Activated T-cell treated with anti-CD3 and anti-CD28 coated beads, Interleukin-2, amount 50 U/mL, for 72 hours (primary cell): Measurements from ENCODE around the gene TMC5. TPM values are rescaled to one million over a fixed set of nuclear protein-coding genes. Genes with fewer than 3 reads are reported as not detected.

Experiments used
- ATAC-seq, 2 donors: fragments of 150-1000 bp; cut with Tn5 transposase; replicated peaks in 1 of 2; 2 replicates each; pipeline ENCODE4 v1.10.0; 2021; ENCODE audit warnings: moderate library complexity in 2 of 2, mild to moderate bottlenecking in 1 of 2
- DNase-seq, 2 donors: peaks; one replicate each; pipeline ENCODE4 v3.0.0; 2021 to 2022; ENCODE audit warnings: mixed read lengths in 1 of 2
- H3K27ac Mint-ChIP-seq: one replicate; pipeline ENCODE4 v1.8.0; 2022; ENCODE audit warnings: mild to moderate bottlenecking, moderate library complexity, mixed read lengths
- H3K27me3 Mint-ChIP-seq: one replicate; pipeline ENCODE4 v1.8.0; 2022; ENCODE audit warnings: low read depth, mixed read lengths
- H3K36me3 Mint-ChIP-seq, 2 donors: one replicate each; pipeline ENCODE4 v1.8.0; 2022; ENCODE audit warnings: mixed read lengths in 2 of 2, mild to moderate bottlenecking in 1 of 2; ENCODE audit not compliant: insufficient read depth in 2 of 2
- H3K4me1 Mint-ChIP-seq: one replicate; pipeline ENCODE4 v1.8.0; 2022; ENCODE audit warnings: low read depth, mixed read lengths
- H3K4me3 Mint-ChIP-seq, 2 donors: one replicate each; pipeline ENCODE4 v1.8.0; 2022; ENCODE audit warnings: mild to moderate bottlenecking in 2 of 2, mixed read lengths in 2 of 2, moderate library complexity in 2 of 2
- H3K9me3 Mint-ChIP-seq, 2 donors: one replicate each; pipeline ENCODE4 v1.8.0; 2022; ENCODE audit warnings: mixed read lengths in 2 of 2
- total RNA-seq, 2 donors: library from RNA; stranded (reverse); gene quantifications; one replicate each; pipeline ENCODE4 v1.2.3, GENCODE V29; 2022

Gene TMC5
- total RNA-seq, 2 donors from 2014 or later: not detected

DNA sequence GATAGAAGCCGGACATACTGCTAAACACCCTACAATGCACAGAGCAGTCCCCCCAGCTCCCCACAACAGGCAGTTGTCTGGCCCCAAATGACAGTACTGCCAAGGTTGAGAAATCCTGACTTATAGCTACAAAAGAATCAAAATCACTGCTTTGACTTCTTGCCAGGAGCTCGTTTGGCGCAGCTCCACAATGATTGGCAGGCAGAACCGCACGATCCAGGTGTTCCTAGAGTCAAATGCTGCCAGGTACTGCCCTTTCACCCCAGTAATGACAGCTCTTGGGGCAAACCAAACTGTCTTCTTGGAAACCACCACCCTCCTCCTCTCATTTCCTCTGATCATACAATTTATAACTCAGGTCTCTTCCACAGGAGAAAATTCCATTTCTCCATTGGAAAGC lies 2.2 kb upstream of the TMC5 start:
- Mint-ChIP-seq H3K4me1 (peaks cover under 1% of the 10 kb centered on the region), H3K36me3 (peaks cover 0 to 1% of the 10 kb centered on the region in 2 donors), H3K27me3 (peaks cover 30% of the 10 kb centered on the region), H3K4me3 (no peak overlapping the region), H3K27ac (no peak overlapping the region), H3K9me3 (no peaks in the 10 kb centered on the region)
- ATAC-seq (no peak), DNase-seq (no peak)

DNA sequence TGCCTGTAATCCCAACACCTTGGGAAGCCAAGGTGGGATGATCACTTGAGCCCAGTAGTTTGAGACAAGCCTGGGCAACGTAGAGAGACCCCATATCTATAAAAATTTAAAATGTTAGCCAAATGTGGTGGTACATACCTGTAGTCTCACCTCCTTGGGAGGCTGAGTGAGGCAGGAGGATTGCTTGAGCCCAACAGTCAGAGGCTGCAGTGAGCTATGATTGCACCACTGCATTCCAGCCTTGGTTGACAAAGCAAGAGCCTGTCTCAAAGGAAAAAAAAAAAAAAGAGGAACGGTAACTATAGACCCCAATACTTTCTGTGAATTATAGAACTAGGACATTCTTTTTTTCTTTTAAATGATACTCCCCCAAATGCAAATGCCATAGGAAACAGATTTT lies 1.8 kb upstream of the TMC5 start:
- no peak overlapping the region for H3K4me3 Mint-ChIP-seq
- H3K4me1 Mint-ChIP-seq: no peaks in the 10 kb centered on the region
- peaks cover 0 to 1% of the 10 kb centered on the region in 2 donors for H3K36me3 Mint-ChIP-seq
- H3K27me3 Mint-ChIP-seq: peaks cover 28% of the 10 kb centered on the region
- DNase-seq (no peak), ATAC-seq (no peak)
- H3K27ac Mint-ChIP-seq: no peak overlapping the region
- peaks cover 0 to 2% of the 10 kb centered on the region in 2 donors for H3K9me3 Mint-ChIP-seq

GRCh38 chr16:19418200-19418599 lies 517 bp downstream of the TMC5 start:
- no peak overlapping the region for H3K27ac Mint-ChIP-seq
- peaks cover 3 to 4% of the 10 kb centered on the region in 2 donors for H3K36me3 Mint-ChIP-seq

GRCh38 chr16:19419698-19420075 lies 2.0 kb downstream of the TMC5 start:
- ATAC-seq: no peak
- H3K4me1 Mint-ChIP-seq: no peaks in the 10 kb centered on the region
- peaks cover 5 to 7% of the 10 kb centered on the region in 2 donors for H3K9me3 Mint-ChIP-seq
- no peak overlapping the region for H3K4me3 Mint-ChIP-seq
- DNase-seq: no peak
- H3K27me3 Mint-ChIP-seq: peaks cover 17% of the 10 kb centered on the region
- no peak overlapping the region for H3K27ac Mint-ChIP-seq
- peaks cover 3 to 4% of the 10 kb centered on the region in 2 donors for H3K36me3 Mint-ChIP-seq

More at GRCh38 chr16:19418200-19418599, 517 bp downstream of the TMC5 start:
- no peak for ATAC-seq
- Mint-ChIP-seq H3K4me1 (no peaks in the 10 kb centered on the region), H3K9me3 (peaks cover 5 to 7% of the 10 kb centered on the region in 2 donors), H3K4me3 (no peak overlapping the region), H3K27me3 (peaks cover 17% of the 10 kb centered on the region)
- DNase-seq: no peak

DNA sequence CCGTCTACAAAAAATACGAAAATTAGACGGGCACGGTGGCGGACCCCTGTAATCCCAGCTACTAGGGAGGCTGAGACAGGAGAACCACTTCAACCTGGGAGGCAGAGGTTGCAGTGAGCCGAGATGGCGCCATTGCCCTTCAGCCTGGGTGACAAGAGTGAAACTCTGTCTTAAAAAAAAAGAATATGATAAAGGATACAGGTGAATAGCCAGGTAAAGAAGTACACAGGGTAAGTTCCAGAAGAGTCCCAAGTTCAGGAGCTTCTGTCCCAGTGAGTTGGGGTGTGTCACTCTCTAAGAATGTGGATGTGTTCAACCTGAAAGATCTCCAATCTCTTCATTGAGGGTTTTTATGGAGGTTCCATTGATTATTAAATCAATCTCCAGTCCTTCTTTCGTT lies 6.8 kb downstream of the TMC5 start:
- Mint-ChIP-seq H3K9me3 (peaks cover 5 to 7% of the 10 kb centered on the region in 2 donors), H3K4me1 (no peaks in the 10 kb centered on the region), H3K27ac (no peak overlapping the region), H3K27me3 (peaks cover 15% of the 10 kb centered on the region), H3K4me3 (no peak overlapping the region), H3K36me3 (peaks cover 3 to 4% of the 10 kb centered on the region in 2 donors)
- ATAC-seq: no peak
- no peak for DNase-seq

- DNase-seq (no peak), ATAC-seq (no peak)
- Mint-ChIP-seq H3K27me3 (peaks cover 11% of the 10 kb centered on the region), H3K4me3 (no peak overlapping the region), H3K36me3 (no peaks in the 10 kb centered on the region), H3K4me1 (no peaks in the 10 kb centered on the region), H3K27ac (no peak overlapping the region), H3K9me3 (no peaks in the 10 kb centered on the region)
These were observed 12.7 kb downstream of the TMC5 start for GRCh38 chr16:19430345-19430744.

DNA sequence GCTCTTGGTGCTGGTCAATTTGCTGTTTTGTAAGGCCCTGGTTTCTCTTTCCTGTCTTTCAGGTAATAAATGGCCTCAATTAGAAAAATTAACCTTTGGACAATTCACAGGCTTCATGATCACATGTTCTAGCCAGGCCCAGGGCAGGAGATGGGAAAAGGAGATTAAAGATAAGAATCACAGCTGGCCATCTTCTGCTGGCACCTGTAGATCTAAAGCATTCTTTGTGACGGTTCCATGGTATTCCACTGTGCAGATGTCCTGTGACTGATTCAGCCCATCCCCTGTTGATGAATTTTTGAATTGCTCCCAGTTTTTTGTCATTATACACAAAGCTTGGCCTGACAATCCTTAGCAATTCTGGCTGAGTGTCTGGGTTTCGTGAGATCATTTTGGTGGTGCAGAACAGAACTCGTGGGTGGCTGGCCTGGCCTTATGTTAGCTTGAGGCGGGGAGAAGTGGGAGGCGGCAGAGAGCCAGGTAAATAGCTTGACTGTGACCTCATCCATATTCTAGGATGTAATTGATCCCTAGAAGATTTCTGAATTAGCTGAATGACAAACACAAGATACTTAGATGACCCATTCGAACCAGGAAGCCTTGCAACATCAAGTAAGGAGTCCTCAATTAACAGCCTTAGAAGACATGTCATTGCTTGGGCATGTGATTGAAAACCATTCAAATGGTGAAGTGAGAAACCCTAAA lies 14.1 kb downstream of the TMC5 start:
- Mint-ChIP-seq H3K4me3 (no peak overlapping the region), H3K9me3 (no peaks in the 10 kb centered on the region), H3K27me3 (peaks cover 6% of the 10 kb centered on the region)

DNA sequence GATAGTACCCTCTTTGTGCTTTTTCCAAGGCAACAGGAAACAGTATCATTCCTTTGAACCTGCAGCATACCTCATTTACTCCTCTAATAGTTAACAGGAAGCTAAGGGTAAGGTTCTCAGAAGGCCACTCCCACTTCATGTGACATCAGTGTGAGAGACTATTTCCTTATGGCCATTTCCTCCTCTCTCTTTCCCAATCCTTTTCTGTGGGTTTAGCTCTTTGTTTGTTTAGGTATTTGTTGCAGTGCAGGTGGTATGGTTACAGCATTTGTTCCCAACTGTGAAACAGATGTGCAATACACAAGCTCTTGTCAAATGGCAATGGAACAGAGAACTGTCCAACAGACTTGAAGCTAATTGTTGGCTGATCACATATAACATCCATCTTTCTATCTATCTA lies 14.7 kb downstream of the TMC5 start:
- ATAC-seq (no peak), DNase-seq (no peak)
- H3K9me3 Mint-ChIP-seq: no peaks in the 10 kb centered on the region
- H3K4me1 Mint-ChIP-seq: no peaks in the 10 kb centered on the region
- peaks cover 6% of the 10 kb centered on the region for H3K27me3 Mint-ChIP-seq
- H3K27ac Mint-ChIP-seq: no peak overlapping the region
- H3K36me3 Mint-ChIP-seq: no peaks in the 10 kb centered on the region
- H3K4me3 Mint-ChIP-seq: no peak overlapping the region

More for the DNA sequence above, 14.1 kb downstream of the TMC5 start:
- ATAC-seq: no peak
- Mint-ChIP-seq H3K36me3 (no peaks in the 10 kb centered on the region), H3K27ac (no peak overlapping the region), H3K4me1 (no peaks in the 10 kb centered on the region)
- no peak for DNase-seq

GRCh38 chr16:19434584-19434983 lies 16.9 kb downstream of the TMC5 start:
- Mint-ChIP-seq H3K4me3 (no peak overlapping the region), H3K4me1 (no peaks in the 10 kb centered on the region), H3K27me3 (no peaks in the 10 kb centered on the region), H3K9me3 (no peaks in the 10 kb centered on the region), H3K36me3 (no peaks in the 10 kb centered on the region), H3K27ac (no peak overlapping the region)
- DNase-seq (no peak), ATAC-seq (no peak)

- Mint-ChIP-seq H3K4me1 (no peaks in the 10 kb centered on the region), H3K9me3 (no peaks in the 10 kb centered on the region), H3K4me3 (no peak overlapping the region), H3K27ac (no peak overlapping the region), H3K27me3 (no peaks in the 10 kb centered on the region), H3K36me3 (no peaks in the 10 kb centered on the region)
- ATAC-seq (no peak), DNase-seq (no peak)
These were observed 18.9 kb downstream of the TMC5 start for GRCh38 chr16:19436540-19436939.

GRCh38 chr16:19437280-19437679 lies 19.6 kb downstream of the TMC5 start:
- H3K4me3 Mint-ChIP-seq: no peak overlapping the region
- H3K27ac Mint-ChIP-seq: no peak overlapping the region
- no peak for DNase-seq
- no peaks in the 10 kb centered on the region for H3K36me3 Mint-ChIP-seq
- no peaks in the 10 kb centered on the region for H3K27me3 Mint-ChIP-seq
- ATAC-seq: no peak
- H3K9me3 Mint-ChIP-seq: no peaks in the 10 kb centered on the region
- no peaks in the 10 kb centered on the region for H3K4me1 Mint-ChIP-seq

- H3K27ac Mint-ChIP-seq: no peak overlapping the region
- no peaks in the 10 kb centered on the region for H3K4me1 Mint-ChIP-seq
- no peak overlapping the region for H3K4me3 Mint-ChIP-seq
- no peak for DNase-seq
- H3K9me3 Mint-ChIP-seq: peaks cover 3% of the 10 kb centered on the region in 2 donors
- no peak for ATAC-seq
- H3K27me3 Mint-ChIP-seq: no peaks in the 10 kb centered on the region
- no peaks in the 10 kb centered on the region for H3K36me3 Mint-ChIP-seq
These were observed 21.1 kb downstream of the TMC5 start for GRCh38 chr16:19438739-19439138.

DNA sequence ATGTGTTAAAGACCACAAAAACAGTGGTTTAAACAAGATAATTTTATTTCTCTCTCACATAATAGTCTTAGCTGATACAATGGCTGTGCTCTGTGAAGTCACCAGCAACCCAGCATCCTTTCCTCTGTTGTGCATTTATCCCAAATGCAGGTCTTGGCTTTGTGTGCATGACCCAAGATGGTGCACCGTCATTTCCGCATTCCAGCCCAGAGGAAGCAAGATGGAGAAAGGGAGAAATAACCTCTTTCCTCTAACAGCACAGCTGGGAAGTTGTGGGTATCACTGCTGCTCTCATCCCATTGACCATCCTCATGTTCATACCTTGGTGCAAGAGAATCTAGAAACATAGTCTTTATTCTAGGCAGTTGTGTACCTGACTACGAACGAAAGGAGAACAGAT lies 21.8 kb downstream of the TMC5 start:
- Mint-ChIP-seq H3K36me3 (no peaks in the 10 kb centered on the region), H3K9me3 (peaks cover 3 to 4% of the 10 kb centered on the region in 2 donors), H3K4me1 (no peaks in the 10 kb centered on the region), H3K27me3 (no peaks in the 10 kb centered on the region), H3K27ac (no peak overlapping the region), H3K4me3 (no peak overlapping the region)
- ATAC-seq (no peak), DNase-seq (no peak)

GRCh38 chr16:19443659-19444058 lies 26.0 kb downstream of the TMC5 start:
- Mint-ChIP-seq H3K9me3 (peaks cover 3 to 4% of the 10 kb centered on the region in 2 donors), H3K27me3 (no peaks in the 10 kb centered on the region), H3K27ac (no peak overlapping the region), H3K4me3 (no peak overlapping the region), H3K4me1 (no peaks in the 10 kb centered on the region), H3K36me3 (no peaks in the 10 kb centered on the region)
- ATAC-seq (no peak), DNase-seq (no peak)
